MM.1S (cell line): Measurements from ENCODE around the gene SLIT1.

Source experiments
- DNase-seq: peaks from one replicate; pipeline ENCODE4 v3.0.0-alpha.2; 2015
- H2AFZ ChIP-seq: fragments of 300-600 bp; sonication (generic); 2 replicates; pipeline ENCODE4 v1.6.0; 2016; ENCODE audit warnings: antibody characterized with exemption, low read length
- H3F3A ChIP-seq: fragments of 300-600 bp; sonication (generic); 2 replicates; pipeline ENCODE4 v1.6.1; 2016; ENCODE audit warnings: mild to moderate bottlenecking, antibody characterized with exemption, low read length, moderate library complexity, mixed read lengths; ENCODE audit not compliant: insufficient read depth
- H3K27ac ChIP-seq: fragments of 300-600 bp; sonication (generic); 2 replicates; pipeline ENCODE4 v1.5.1; 2016; ENCODE audit warnings: mild to moderate bottlenecking, low read length
- H3K27me3 ChIP-seq: fragments of 300-600 bp; sonication (generic); replicated peaks from 2 replicates; pipeline ENCODE4 v1.6.0; 2016; ENCODE audit warnings: low read length; ENCODE audit not compliant: insufficient read depth
- H3K36me3 ChIP-seq: fragments of 300-600 bp; sonication (generic); replicated peaks from 2 replicates; pipeline ENCODE4 v1.6.1; 2016; ENCODE audit warnings: mild to moderate bottlenecking, low read length, mixed read lengths; ENCODE audit not compliant: insufficient read depth
- H3K4me1 ChIP-seq: fragments of 300-600 bp; sonication (generic); 2 replicates; pipeline ENCODE4 v1.6.1; 2016; ENCODE audit warnings: low read length, mixed read lengths
- H3K4me2 ChIP-seq: fragments of 300-600 bp; sonication (generic); 2 replicates; pipeline ENCODE4 v1.6.0; 2016; ENCODE audit warnings: low read depth, low read length
- H3K4me3 ChIP-seq: fragments of 300-600 bp; sonication (generic); 2 replicates; pipeline ENCODE4 v1.5.1; 2016; ENCODE audit warnings: low read length, mixed read lengths
- H3K79me2 ChIP-seq: fragments of 300-600 bp; sonication (generic); 2 replicates; pipeline ENCODE4 v1.6.1; 2016; ENCODE audit warnings: mixed run types, low read length, mixed read lengths
- H3K9ac ChIP-seq: fragments of 300-600 bp; sonication (generic); 2 replicates; pipeline ENCODE4 v1.6.1; 2016; ENCODE audit warnings: low read length, mixed read lengths
- H3K9me2 ChIP-seq: fragments of 300-600 bp; sonication (generic); replicated peaks from 2 replicates; pipeline ENCODE4 v1.6.1; 2016; ENCODE audit warnings: mild to moderate bottlenecking, low read length, mixed read lengths; ENCODE audit not compliant: insufficient read depth
- H3K9me3 ChIP-seq: fragments of 300-600 bp; sonication (generic); replicated peaks from 2 replicates; pipeline ENCODE4 v1.6.1; 2016; ENCODE audit warnings: mild to moderate bottlenecking, low read length, mixed read lengths; ENCODE audit not compliant: insufficient read depth
- H4K20me1 ChIP-seq: fragments of 300-600 bp; sonication (generic); 2 replicates; pipeline ENCODE4 v1.6.1; 2016; ENCODE audit warnings: mild to moderate bottlenecking, low read length, moderate library complexity, mixed read lengths; ENCODE audit not compliant: insufficient read depth
- EZH2 ChIP-seq: fragments of 300-600 bp; sonication (generic); optimal IDR thresholded peaks from 2 replicates; pipeline ENCODE3; 2017; ENCODE audit warnings: low read depth, mild to moderate bottlenecking, antibody characterized with exemption, low read length, mixed read lengths
- EZH2phosphoT487 ChIP-seq: fragments of 300-600 bp; sonication (generic); IDR thresholded peaks from 2 replicates; pipeline ENCODE4 v1.6.1; 2018; ENCODE audit warnings: antibody characterized with exemption, low read length
- TF ChIP-seq, protein P1 (sequence below): fragments of 300-600 bp; sonication (generic); IDR thresholded peaks from 2 replicates; pipeline ENCODE4 v1.5.1; 2016; ENCODE audit warnings: antibody characterized with exemption, low read length, mixed read lengths

The SLIT1 gene

DNA sequence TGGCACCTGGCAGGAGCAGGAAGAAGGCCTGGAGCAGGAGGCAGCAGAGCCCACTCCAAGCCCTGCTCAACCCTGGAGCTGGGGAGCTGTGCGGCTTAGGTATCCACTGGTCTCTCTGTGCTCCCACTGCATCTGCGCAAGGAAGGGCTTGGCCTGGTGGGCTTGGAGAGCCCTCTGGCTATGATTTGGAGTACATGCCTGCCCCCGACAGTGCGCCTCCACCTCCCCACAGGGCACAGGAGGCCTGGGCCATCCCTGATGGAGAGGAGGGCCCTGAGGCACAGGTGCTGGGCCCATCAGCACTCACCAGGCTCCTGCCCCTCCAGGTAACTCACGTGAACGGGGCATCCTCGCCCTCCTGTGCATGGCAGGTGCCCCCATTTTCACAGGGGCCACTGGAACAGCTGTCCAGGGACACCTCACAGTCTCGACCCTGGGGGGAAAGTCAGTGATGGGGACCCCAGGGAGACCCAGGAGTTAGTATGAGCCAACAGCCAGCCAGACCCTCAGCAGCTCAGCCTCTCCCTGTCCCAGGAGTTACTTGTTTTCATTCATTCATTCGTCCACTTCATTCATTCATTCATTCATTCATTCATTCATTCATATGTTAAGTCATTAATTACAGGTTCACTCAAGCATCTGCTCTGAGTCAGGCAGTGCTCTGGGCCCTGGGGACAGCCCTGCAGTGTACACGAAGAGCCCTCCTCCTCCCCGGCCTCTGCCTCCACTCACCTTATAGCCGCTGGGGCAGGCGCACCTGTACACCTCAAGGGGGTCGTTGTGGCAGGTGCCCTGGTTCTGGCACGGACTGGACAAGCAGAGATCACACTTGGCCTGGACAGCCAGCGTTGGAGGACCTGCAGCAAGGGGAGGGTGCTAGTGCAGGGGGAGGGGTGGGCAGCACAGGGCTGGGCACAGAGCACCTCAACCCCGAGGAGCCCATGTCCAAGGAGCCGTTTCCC is 167.2 kb downstream of the SLIT1 start:
- TF ChIP-seq, protein P1, sequence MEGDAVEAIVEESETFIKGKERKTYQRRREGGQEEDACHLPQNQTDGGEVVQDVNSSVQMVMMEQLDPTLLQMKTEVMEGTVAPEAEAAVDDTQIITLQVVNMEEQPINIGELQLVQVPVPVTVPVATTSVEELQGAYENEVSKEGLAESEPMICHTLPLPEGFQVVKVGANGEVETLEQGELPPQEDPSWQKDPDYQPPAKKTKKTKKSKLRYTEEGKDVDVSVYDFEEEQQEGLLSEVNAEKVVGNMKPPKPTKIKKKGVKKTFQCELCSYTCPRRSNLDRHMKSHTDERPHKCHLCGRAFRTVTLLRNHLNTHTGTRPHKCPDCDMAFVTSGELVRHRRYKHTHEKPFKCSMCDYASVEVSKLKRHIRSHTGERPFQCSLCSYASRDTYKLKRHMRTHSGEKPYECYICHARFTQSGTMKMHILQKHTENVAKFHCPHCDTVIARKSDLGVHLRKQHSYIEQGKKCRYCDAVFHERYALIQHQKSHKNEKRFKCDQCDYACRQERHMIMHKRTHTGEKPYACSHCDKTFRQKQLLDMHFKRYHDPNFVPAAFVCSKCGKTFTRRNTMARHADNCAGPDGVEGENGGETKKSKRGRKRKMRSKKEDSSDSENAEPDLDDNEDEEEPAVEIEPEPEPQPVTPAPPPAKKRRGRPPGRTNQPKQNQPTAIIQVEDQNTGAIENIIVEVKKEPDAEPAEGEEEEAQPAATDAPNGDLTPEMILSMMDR = no peak
- TF ChIP-seq EZH2phosphoT487 = no peak
- TF ChIP-seq EZH2 = no peak
- no peaks in the 10 kb centered on the region for H4K20me1 ChIP-seq
- peaks cover 12% of the 10 kb centered on the region for H3K4me1 ChIP-seq
- no peak overlapping the region for H3K27ac ChIP-seq
- no peaks in the 10 kb centered on the region for H3K9me2 ChIP-seq
- DNase-seq = no peak
- peaks cover 9% of the 10 kb centered on the region for H3F3A ChIP-seq
- no peak overlapping the region for H3K4me3 ChIP-seq
- H3K9ac ChIP-seq = no peak overlapping the region
- H3K36me3 ChIP-seq = no peaks in the 10 kb centered on the region
- H3K27me3 ChIP-seq = no peaks in the 10 kb centered on the region
- no peaks in the 10 kb centered on the region for H3K9me3 ChIP-seq
- H2AFZ ChIP-seq = no peak overlapping the region
- no peak overlapping the region for H3K4me2 ChIP-seq
- H3K79me2 ChIP-seq = no peaks in the 10 kb centered on the region

DNA sequence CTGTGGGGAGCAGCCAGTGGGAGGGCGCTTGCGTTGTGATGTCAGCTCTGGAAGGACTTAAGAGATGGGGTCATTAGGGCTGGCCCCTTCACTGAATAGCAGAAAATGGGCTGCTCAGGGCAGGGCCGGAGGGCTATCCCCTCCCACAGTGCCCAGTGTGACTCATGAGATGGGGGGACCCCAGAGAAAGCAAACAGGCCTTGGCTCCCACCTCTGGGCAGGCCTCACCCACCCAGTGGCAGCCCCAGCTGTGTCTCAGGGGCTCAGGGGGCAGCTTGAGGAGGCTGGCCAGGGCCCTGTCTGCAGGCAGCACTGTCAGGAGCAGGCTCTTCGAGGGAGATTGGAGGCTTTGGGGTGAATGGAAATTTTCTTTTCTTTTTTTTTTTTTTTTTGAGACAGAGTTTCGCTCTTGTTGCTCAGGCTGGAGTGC is 168.3 kb downstream of the SLIT1 start:
- Histone ChIP-seq H3K4me3 (no peak overlapping the region), H3K79me2 (no peaks in the 10 kb centered on the region), H3K27ac (no peak overlapping the region), H3K9me3 (no peaks in the 10 kb centered on the region), H3K4me2 (no peak overlapping the region), H3K9me2 (no peaks in the 10 kb centered on the region), H3K4me1 (peaks cover 11% of the 10 kb centered on the region), H2AFZ (no peak overlapping the region), H3K9ac (no peak overlapping the region), H4K20me1 (no peaks in the 10 kb centered on the region), H3K36me3 (no peaks in the 10 kb centered on the region), H3F3A (peaks cover 9% of the 10 kb centered on the region), H3K27me3 (no peaks in the 10 kb centered on the region)
- DNase-seq = no peak
- TF ChIP-seq, protein P1 = no peak
- TF ChIP-seq EZH2 (no peak), EZH2phosphoT487 (no peak)

DNA sequence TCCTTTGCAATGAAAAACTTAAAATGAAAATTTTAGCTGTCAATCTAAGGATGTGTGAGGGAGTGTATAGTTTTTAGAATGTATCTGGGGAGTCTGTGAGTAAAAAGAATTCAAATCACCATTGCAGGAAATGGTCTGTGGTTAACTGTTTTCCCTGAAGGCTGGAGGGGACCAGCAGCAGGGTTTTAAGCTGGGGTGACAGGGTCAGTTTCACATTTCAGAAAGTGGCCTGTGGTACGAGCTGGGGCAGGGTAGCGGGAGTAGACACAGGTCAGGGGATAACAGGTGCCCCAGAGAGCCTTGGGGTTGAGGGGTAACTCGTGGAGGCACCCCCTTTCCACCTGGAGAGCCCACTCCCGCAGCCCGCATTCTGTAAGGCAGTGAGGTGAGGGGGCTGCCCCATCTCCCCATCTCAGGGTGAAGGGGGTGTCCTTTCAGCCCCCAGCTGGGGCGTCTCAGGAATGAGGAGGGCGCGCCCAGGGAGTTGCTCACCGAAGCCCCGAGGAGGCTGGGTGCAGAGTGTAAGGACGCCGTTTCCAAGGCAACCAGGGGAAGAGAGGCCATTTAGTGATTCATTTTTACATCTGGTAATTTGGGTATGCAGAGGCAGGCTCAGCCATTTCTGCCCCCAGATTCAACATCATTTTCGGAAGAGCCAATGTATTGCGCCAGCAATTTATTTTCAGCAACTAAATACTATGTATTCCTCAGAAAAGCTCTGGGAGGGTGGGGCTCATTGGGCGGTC is 168.9 kb downstream of the SLIT1 start:
- no peaks in the 10 kb centered on the region for H3K27me3 ChIP-seq
- TF ChIP-seq EZH2 = no peak
- no peak for TF ChIP-seq EZH2phosphoT487
- TF ChIP-seq, protein P1 = no peak
- DNase-seq = peak; percentile 78
- no peaks in the 10 kb centered on the region for H3K79me2 ChIP-seq
- peak overlapping the region; percentile 60 for H3K4me2 ChIP-seq
- no peak overlapping the region for H3K4me3 ChIP-seq
- H4K20me1 ChIP-seq = no peaks in the 10 kb centered on the region
- H3K9me3 ChIP-seq = no peaks in the 10 kb centered on the region
- no peak overlapping the region for H3K9ac ChIP-seq
- H2AFZ ChIP-seq = no peak overlapping the region
- peaks cover 11% of the 10 kb centered on the region for H3K4me1 ChIP-seq
- no peaks in the 10 kb centered on the region for H3K9me2 ChIP-seq
- H3F3A ChIP-seq = peaks cover 9% of the 10 kb centered on the region
- no peak overlapping the region for H3K27ac ChIP-seq
- no peaks in the 10 kb centered on the region for H3K36me3 ChIP-seq
